Lower lobe of right lung (tissue), 2 donors: ENCODE results near the gene DCDC1. TPM values are rescaled to one million over a fixed set of nuclear protein-coding genes. Genes with fewer than 3 reads are reported as not detected.

Experiments
- ATAC-seq, 2 donors: fragments of 200-7000 bp; cut with Tn5 transposase; one replicate each; pipeline ENCODE4 v1.9.1; 2020 to 2022; ENCODE audit warnings: mild to moderate bottlenecking in 2 of 2, moderate library complexity in 2 of 2
- DNase-seq: peaks from one replicate; pipeline ENCODE4 v3.0.0-alpha.2; 2020
- H3K27ac ChIP-seq: fragments of 200-600 bp; one replicate; pipeline ENCODE4 v1.8.0; 2022
- H3K27me3 ChIP-seq: fragments of 200-600 bp; one replicate; pipeline ENCODE4 v1.8.0; 2022; ENCODE audit warnings: low read depth
- H3K36me3 ChIP-seq: fragments of 200-600 bp; one replicate; pipeline ENCODE4 v1.8.0; 2022; ENCODE audit warnings: mild to moderate bottlenecking
- H3K4me1 ChIP-seq: fragments of 200-600 bp; one replicate; pipeline ENCODE4 v1.8.0; 2022
- H3K4me3 ChIP-seq: fragments of 200-600 bp; one replicate; pipeline ENCODE4 v1.8.0; 2022; ENCODE audit warnings: mild to moderate bottlenecking
- H3K9me3 ChIP-seq: fragments of 200-600 bp; one replicate; pipeline ENCODE4 v1.8.0; 2022
- intact Hi-C: fragments of 100-400 bp; cut with DNase I; formaldehyde crosslinking; loops from one replicate; pipeline ENCODE4 v1.11.0; 2022
- total RNA-seq: library from RNA; stranded (reverse); fragmentation: NEBNext Ultra II Directional; extraction: Animal tissue kit (Norgen Biotek cat#: 25700); gene quantifications from one replicate; pipeline ENCODE4 v1.2.1, GENCODE V29; 2021
- TF ChIP-seq, protein P1 (sequence below): fragments of 200-600 bp; IDR thresholded peaks from one replicate; pipeline ENCODE4 v1.8.0; 2022; ENCODE audit warnings: antibody characterized with exemption, mild to moderate bottlenecking
- donor health status: DM: no; HTN: yes; CAD: no; lungs with severe emphysema.

Gene DCDC1
- total RNA-seq, 1 donor from 2014 or later = 4.1 TPM

DNA sequence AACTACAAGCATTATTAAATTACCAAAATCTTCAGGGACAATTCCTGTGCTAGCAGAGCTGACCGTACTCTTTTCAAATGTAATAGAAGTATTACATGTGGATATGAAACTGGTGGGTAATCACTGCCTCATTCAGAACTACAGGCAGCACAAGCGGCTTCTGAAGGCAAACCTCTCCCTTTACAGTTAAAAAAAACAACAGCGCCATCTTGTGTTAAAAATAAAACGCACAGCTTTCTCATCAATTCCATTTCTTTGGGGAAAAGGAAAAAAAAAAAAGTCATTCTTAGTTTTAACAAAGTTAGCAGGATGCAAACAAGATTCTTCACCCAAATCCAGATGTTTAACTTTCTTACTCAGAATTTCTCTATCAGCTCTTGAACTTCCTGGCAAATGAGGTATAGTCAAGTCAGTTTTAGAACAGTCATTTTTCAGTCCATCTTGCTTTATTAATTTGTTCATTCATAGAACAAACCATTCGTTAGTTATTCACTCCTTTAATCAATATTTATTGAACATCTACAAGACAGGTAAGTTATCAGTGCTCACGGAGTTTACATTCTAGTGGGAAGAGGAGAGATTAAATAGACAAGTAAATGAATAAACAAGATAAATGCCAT lies 451.6 kb downstream of the DCDC1 start:
- DNase-seq (no peak), ATAC-seq (peak in 1 of 2 donors; percentile 65)
- intact Hi-C loops = loop anchor here (10.0 kb wide), 1 partner anchor 573 kb away; no protein-coding TSS in a partner anchor
- no peaks in the 10 kb centered on the region for H3K27me3 ChIP-seq
- no peak overlapping the region for H3K4me3 ChIP-seq
- H3K9me3 ChIP-seq = no peaks in the 10 kb centered on the region
- TF ChIP-seq, protein P1, sequence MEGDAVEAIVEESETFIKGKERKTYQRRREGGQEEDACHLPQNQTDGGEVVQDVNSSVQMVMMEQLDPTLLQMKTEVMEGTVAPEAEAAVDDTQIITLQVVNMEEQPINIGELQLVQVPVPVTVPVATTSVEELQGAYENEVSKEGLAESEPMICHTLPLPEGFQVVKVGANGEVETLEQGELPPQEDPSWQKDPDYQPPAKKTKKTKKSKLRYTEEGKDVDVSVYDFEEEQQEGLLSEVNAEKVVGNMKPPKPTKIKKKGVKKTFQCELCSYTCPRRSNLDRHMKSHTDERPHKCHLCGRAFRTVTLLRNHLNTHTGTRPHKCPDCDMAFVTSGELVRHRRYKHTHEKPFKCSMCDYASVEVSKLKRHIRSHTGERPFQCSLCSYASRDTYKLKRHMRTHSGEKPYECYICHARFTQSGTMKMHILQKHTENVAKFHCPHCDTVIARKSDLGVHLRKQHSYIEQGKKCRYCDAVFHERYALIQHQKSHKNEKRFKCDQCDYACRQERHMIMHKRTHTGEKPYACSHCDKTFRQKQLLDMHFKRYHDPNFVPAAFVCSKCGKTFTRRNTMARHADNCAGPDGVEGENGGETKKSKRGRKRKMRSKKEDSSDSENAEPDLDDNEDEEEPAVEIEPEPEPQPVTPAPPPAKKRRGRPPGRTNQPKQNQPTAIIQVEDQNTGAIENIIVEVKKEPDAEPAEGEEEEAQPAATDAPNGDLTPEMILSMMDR = peak; percentile 68
- H3K36me3 ChIP-seq = no peaks in the 10 kb centered on the region
- no peaks in the 10 kb centered on the region for H3K4me1 ChIP-seq
- no peak overlapping the region for H3K27ac ChIP-seq

DNA sequence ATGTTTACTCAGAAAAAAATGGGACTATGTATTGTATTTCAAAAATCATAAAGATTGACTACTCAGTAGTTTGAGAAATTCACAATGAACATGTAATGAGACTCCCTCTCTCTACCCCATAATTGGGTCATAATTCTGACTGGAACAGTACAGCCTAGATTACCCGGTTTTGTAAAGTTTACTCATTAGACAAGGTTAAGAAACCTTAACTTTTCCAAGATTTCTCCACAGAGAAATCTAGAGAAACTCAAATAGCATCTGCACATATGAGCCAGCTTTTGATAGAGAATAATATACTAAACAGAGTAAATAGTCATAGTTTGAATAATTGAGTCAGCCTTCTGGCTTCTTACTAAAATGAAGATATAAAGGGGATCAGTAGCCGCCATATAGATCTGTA lies 452.3 kb downstream of the DCDC1 start:
- Histone ChIP-seq H3K27ac (no peak overlapping the region), H3K9me3 (no peaks in the 10 kb centered on the region), H3K36me3 (no peaks in the 10 kb centered on the region), H3K4me1 (no peaks in the 10 kb centered on the region), H3K27me3 (no peaks in the 10 kb centered on the region), H3K4me3 (no peak overlapping the region)
- intact Hi-C loops = loop anchor here (10.0 kb wide), 1 partner anchor 572 kb away; no protein-coding TSS in a partner anchor
- TF ChIP-seq, protein P1 = no peak
- DNase-seq (no peak), ATAC-seq (no peak)

DNA sequence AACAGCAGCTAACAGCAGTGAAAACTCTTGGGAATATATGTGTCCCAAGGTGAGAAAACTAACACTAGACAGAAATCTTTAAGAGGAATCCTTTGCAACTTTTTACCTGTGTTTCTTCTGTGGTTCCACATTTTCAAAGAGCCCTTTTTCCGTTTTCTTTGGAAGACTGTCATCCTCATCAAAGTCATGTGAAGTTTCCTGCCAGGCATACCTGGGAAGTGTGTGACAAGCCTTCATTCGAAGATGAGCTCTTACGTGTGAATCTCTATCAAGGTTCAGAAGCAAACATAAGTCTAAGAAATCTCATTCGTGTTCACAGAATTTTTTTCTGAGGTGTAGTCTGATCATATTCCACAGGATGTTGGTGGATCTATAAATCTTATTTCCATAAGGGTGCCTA lies 452.8 kb downstream of the DCDC1 start:
- H3K4me3 ChIP-seq = no peak overlapping the region
- no peaks in the 10 kb centered on the region for H3K36me3 ChIP-seq
- ATAC-seq = no peak
- H3K4me1 ChIP-seq = no peaks in the 10 kb centered on the region
- H3K27ac ChIP-seq = no peak overlapping the region
- H3K27me3 ChIP-seq = no peaks in the 10 kb centered on the region
- intact Hi-C loops = loop anchor here (10.0 kb wide), 1 partner anchor 572 kb away; no protein-coding TSS in a partner anchor
- no peak for DNase-seq
- TF ChIP-seq, protein P1 = no peak
- no peaks in the 10 kb centered on the region for H3K9me3 ChIP-seq

DNA sequence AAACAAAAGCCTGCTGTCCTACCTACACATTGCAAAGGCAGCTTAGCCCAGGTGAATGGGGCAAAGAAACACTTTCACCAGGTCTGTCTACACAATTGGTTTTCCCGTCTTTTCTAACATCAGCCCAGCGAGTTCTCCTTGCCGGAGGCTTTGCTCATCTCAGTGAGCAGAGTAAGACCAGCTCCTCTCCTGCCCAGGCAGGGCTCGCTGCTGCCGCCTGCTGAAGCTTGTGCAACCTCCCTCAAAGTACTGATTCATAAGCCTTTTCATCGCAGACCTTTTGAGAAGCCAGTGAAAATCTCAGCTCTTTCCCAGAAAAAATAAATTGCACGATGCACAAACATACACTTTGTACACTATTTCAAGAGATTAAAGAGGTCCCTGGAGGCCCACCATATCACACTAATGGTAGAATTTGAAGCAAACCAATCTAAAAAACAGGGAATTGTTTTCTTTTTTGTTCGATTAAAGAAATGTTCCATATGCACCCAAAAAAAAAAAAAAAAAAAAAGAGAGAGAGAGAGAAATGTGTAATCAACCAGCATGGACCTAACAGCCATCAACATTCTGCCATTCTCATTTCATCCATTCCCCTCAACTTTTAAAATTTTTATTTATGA lies 455.3 kb downstream of the DCDC1 start:
- H3K27me3 ChIP-seq = no peaks in the 10 kb centered on the region
- ATAC-seq (peak; percentile 45 to 51), DNase-seq (peak; percentile 48)
- TF ChIP-seq, protein P1 = peak; percentile 47
- H3K9me3 ChIP-seq = no peaks in the 10 kb centered on the region
- H3K36me3 ChIP-seq = no peaks in the 10 kb centered on the region
- intact Hi-C loops = loop anchor here (10.0 kb wide), 1 partner anchor 569 kb away; no protein-coding TSS in a partner anchor
- no peak overlapping the region for H3K4me3 ChIP-seq
- H3K27ac ChIP-seq = no peak overlapping the region
- H3K4me1 ChIP-seq = no peaks in the 10 kb centered on the region

DNA sequence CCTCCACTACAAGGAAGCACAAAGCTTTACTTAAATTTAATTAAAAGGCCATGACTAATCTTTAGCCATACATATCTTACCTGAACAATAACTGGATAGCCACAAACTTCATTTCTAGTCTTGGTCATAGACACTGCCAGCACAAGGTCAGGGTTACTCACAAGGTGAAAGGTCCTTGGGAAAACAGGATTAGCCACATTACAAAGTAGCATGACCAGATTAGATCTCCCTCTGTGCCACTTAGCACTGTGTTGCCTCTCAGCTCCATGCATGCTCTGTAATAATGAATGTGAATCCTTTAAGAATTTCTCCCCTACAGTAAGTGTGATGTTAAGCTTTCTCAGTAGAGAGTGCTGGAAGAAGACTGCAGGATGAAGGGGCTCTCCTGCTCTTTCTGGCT lies 458.3 kb downstream of the DCDC1 start:
- Histone ChIP-seq H3K36me3 (no peaks in the 10 kb centered on the region), H3K27me3 (no peaks in the 10 kb centered on the region), H3K4me1 (no peaks in the 10 kb centered on the region), H3K9me3 (no peaks in the 10 kb centered on the region), H3K4me3 (no peak overlapping the region), H3K27ac (no peak overlapping the region)
- TF ChIP-seq, protein P1 = no peak
- ATAC-seq (no peak), DNase-seq (no peak)
- intact Hi-C loops = loop anchor here (10.0 kb wide), 1 partner anchor 566 kb away; no protein-coding TSS in a partner anchor
